GM08714 (cell line): ENCODE data around the gene AKT2.
"Not testable (repeated sequence)": the region's sequence is repeated elsewhere in the genome, so short reads cannot be mapped to it uniquely, and the experiment has no call there.

Experiments
- H3K4me3 ChIP-seq: fragments of 200-500 bp; sonication (Bioruptor generic); 2 replicates; pipeline ENCODE4 v1.5.1; 2014; ENCODE audit warnings: mild to moderate bottlenecking, low read length, inconsistent platforms
- ZNF274 ChIP-seq: IDR thresholded peaks from 2 replicates; pipeline ENCODE4 v1.6.1; 2012; ENCODE audit warnings: mild to moderate bottlenecking, low read depth, low read length

The AKT2 gene

DNA sequence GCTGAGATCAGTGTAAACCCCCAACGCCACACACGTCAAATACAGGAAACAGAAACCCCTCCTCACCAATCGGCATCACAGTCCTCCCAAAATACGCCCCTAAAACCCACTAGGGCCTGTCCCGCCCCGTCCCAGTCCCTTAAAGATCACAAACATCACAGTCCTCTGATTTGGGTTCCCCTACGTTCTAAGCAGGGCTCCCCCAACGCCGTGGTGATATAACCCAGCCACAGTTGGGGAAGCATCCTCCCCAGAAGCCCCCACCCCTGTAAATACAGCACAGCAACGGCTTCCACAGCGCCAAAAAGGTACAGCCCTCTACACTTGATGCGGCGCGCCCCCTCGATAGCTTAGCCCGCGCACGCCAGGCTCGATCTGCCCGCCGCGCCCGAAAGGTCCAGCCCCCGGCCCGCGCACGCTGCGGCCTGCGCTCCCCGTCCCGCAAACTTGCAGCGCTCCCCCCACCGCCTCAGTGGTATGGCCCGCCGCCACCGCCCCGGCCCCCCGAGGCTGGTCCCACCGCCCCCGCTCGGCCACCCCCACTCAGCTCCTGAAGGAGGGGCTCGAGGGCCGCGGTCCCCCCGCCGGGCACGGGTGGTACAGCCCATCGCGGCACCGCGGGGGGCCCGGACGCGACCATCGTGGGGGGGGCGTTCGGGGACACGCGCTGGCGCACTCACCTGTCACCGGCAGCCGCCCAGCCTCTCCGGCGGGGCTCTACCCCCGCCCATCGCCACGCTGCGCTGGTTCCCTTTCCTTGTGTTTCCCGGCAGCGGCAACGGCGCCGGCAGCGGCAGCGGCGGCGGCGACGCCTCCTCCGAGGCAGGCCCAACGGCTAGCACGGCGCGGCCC is at the start of gene AKT2:
TSS of gene AKT2 (minus strand) at position 845 of the 852 bp plus-strand sequence. CDS start 20,078 bp downstream, outside the sequence.
- peak within 1 kb of the TSS; percentile 96 for H3K4me3 ChIP-seq
- TF ChIP-seq ZNF274: no peak

DNA sequence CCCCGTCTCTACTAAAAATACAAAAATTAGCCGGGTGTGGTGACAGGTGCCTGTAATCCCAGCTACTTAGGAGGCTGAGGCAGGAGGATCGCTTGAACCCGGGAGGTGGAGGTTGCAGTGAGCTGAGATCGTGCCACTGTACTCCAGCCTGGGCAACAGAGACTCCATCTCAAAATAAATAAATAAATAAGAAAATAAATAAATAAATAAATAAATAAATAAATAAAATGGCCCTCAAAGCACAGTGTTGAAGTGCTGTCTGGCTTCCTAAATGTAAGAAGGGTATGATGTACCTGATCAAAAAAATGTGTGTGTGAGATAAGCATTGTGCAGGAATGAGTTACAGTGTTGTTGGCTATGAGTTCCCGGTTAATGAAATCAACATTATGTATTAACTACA is 47.9 kb upstream of the AKT2 start:
- not testable (repeated sequence) for H3K4me3 ChIP-seq

DNA sequence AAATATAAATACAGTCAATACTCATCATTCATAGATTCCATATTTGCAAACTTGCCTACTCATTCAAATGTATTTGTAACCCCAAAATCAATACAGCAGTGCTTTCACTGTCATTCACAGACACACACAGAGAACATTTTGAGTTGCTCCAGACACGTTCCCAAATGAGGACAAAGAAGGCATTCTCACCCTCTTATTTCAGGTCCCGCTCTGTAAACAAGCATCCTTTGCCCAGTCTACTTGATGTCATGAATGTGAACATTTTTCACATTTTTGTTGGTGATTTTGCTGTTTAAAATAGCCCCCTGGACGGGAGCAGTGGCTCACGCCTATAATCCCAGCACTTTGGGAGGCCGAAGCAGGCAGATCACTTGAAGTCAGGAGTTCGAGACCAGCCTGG is 47.5 kb upstream of the AKT2 start:
- no peak for TF ChIP-seq ZNF274
- no peak overlapping the region for H3K4me3 ChIP-seq

DNA sequence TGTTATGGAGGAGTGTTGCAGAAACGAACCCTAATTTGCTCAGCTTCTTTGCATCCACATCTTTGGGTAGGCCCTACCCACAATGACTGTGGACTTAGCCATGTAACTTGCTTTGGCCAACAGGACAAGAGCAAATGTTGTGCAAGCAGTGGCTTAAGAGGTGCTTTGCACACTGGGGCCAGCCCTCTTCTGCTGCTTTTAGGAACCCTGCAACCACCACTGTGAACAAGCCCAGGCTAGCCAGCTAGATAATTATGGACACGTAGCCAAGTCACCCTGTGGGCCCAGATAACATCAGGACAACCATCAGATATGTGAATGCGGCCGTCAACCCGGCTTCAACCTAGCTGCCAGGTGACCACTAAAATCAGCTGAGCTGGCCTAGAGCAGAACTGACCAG is 45.9 kb upstream of the AKT2 start:
- TF ChIP-seq ZNF274: no peak
- no peak overlapping the region for H3K4me3 ChIP-seq

DNA sequence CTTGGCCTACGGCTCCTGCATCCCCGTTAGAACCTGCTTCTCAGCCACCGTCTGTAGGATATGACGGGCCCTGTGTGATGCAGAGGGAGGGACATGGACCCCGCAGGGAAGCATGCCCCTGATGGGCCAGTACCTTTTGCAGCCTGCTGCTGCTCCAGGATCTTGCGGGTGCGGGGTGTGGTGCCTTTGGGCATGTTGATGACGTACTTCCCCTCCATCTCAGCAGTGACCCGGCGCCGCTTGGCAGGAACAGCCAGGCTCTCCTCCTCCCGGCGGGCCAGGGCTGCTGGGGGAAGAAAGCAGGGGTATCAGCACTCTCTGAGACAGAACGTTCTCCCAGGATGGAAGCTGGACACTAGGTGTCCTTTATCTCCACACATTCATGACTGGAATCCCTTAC is 41.1 kb upstream of the AKT2 start:
- TF ChIP-seq ZNF274: no peak
- H3K4me3 ChIP-seq: no peak overlapping the region

DNA sequence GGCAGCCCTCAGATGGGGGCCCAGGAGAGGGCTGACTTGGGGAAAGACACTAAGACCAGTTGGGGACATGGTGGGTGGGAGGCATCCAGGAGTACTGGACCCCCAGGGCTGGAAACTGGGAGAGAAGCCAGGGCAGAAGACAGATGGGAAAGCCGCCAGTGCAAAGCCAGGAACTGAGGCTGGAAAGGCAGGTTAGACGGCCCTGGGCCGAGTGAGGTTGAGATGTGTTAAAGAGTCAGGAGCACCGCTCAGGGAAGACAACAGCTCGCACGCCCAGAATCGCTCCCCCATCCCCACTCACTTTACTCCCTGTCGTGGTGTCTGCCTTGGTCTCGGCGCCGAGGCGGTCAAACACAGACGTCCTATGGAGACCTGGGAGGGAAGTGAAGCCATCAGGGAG is 38.6 kb upstream of the AKT2 start:
- no peak for TF ChIP-seq ZNF274
- no peak overlapping the region for H3K4me3 ChIP-seq

DNA sequence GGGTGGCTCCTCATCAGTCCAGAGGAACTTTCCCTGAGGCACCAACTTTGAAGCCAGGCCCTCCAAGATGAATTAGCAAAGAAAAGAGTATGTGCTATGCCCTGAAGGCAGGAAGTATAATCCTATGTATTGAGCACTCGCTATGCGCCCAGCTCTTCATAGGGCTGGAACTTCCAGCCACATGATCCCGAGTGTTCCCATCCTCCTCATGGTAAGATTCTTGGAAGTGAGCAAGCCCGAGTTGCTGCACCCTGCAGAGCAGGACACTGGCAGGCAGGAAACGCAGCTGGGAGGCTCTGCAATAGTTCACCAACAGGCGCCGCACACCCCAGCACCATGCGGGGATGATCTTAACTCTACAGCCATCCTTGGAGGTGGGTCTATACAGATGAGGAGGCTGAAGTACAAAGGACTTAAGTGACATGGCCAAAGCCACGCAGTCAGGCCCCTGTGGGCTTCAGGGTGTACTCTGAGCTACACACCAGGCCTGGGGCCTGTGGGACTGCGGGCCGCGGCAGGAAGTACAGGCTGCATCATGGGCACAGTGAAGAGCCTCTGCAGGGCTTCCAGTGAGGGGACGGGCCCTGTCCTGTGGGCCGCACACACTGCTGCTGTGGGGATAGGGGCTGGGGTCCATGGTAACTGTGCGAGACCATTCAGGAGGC is 37.9 kb upstream of the AKT2 start:
- no peak for TF ChIP-seq ZNF274
- H3K4me3 ChIP-seq: no peak overlapping the region

DNA sequence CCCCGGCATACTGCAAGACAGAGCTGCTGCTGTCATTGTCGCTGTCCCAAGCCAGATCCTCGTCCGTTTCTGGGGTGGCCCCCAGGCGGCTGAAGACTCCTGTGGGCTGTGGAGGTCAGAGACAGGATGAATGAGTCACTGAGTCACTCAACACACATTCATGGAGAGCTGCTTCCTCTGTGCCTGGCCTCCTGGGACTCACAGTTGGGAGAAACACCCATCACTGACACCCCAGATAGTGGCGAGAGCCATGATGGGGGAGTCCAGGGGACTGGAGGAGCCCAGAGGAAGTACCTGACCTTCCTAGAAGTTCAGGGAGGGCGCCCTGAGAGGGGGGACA is 37.1 kb upstream of the AKT2 start:
- TF ChIP-seq ZNF274: no peak
- no peak overlapping the region for H3K4me3 ChIP-seq

DNA sequence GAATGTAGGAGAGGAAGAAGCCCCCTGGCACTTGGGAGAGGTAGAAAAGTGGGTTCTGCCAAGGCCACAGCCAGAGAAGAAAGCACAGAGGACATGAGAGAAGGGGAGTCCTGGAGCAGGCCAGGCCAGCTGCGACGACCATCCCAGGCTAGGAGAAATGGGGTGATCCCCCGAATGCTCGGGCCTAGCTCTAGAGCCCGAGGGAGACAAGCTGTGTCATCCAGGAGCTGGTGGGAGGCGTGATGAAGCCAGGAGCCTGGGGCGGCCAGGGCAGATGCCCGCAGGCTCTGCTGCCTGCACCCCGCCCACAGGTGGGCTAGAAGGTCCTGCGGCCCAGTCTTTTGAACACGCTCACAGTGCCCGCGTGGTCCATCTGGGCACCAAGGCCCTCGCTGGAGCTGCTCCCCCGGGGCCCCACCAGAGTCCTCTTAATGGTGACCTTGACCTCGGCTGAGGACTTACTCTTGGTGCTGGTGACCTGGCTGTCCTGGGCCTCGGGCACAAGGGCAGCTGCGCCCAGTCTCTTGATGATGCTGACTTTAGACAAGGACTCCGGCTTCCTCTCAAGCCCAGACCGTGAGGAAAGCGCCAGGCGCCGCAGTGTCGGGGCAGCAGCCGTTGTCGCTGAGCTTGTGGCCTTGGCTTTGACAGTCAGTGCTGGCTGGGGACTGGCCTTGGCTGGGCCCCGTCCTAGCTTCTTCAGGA is 36.6 kb upstream of the AKT2 start:
- TF ChIP-seq ZNF274: no peak
- H3K4me3 ChIP-seq: no peak overlapping the region

DNA sequence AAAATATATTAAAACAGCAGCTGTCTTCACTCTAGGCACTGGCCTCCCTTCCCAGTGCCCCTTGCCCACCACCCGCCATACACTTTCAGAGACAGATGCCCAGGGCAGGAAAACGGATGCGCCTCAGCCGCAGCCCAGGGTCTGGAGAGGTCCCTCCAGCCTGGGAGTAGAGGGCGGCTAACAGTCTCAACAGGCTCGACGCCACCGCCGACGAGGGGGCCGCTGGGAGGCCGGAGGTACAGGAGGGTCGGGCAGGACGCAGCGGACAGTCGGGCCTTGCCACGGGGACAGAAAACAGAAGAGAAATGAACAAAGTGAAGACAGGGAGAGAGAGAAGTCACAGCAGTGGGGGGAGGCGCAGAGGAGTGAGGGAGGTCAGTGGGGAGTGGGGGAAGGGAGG is 35.9 kb upstream of the AKT2 start:
- H3K4me3 ChIP-seq: no peak overlapping the region
- no peak for TF ChIP-seq ZNF274

DNA sequence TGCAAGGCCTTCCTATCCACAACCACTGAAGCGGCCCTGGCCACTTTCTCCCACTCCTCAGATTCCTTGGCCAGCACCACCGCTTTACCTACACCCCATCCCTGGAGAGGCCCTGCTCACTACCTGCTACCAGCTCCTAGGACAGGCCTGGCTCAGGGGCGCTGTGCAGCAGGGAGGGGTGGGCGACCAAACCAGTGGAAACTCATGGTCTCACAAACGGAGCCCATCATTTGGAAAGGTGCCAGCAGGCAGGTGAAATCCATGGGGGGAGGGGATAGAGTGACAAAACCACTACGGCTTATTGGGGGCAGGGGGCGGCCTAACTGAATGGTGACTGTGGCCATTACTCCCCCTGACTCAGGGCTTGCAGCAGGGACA is 35.4 kb upstream of the AKT2 start:
- H3K4me3 ChIP-seq: no peak overlapping the region
- no peak for TF ChIP-seq ZNF274

DNA sequence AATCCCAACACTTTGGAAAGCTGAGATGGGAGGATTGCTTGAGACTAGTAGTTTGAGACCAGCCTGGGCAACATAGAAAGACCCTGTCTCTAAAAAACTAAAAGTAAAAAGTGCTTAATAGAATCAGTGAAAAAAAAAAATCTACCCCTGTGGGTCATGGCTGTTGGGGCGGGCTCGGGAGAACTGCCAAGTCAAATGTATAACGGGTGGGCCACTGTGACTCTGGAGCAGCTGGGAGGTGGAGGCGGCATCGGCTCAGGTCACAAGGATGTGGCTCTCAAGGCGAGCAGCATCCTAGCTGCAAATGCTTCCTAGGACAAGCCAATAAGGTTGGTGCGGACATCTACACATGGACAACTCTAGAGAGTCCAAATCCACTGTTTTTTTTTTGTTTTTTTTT is 32.2 kb upstream of the AKT2 start:
- no peak for TF ChIP-seq ZNF274
- H3K4me3 ChIP-seq: no peak overlapping the region

DNA sequence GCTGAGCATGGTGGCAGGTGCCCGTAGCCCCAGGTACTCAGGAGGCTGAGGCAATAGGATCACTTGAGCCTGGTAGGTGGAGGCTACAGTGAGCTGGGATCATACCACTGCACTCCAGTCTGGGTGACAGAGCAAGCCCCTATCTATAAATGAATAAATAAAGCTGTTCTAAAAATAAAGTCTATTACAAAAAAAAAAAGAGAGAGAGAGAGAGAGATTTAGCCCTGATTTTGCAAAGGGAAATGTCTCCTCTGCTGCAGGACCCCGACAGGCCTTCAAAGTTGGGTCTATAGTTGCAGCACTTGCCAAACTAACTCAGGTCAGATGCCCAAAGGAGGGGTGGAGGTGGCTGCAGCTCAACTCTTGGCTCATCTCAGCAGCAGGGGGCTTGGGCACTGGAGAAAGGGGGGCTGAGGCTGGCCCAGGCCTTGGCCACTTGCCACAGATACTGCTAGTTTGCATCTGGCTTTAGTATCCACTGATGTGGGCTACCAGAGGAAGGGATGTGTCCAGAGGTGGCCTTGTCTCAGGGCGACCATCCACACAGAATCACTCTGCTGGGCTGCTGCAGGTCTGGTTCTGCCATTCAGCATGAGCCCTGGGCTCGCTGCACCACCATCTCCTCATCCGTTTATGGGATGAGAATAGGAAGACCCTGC is 30.8 kb upstream of the AKT2 start:
- TF ChIP-seq ZNF274: no peak

DNA sequence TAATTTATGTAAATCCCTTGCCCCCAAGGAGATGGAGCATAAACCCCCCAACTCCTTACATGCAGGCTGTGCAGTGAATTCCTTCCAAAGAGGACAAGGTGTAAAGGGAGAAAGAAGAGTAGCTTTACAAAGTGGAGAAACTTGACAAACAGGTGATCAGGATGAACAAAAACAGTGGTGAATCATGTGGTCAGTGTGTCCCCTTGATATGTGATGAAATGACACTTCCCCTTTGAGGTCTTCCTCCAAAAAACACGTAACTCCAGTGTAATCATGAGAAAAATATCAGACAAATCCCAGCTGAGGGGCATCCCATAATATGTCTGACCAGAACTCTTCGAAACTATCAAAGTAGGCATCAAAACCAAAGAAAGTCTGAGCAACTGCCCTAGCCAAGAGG is 29.5 kb upstream of the AKT2 start:
- TF ChIP-seq ZNF274: no peak
- H3K4me3 ChIP-seq: no peak overlapping the region

More for the DNA sequence above, 30.8 kb upstream of the AKT2 start:
- H3K4me3 ChIP-seq: no peak overlapping the region
